ENCODE results near the gene CBFB. TPM values are rescaled to one million over a fixed set of nuclear protein-coding genes. Genes with fewer than 3 reads are reported as not detected.

Gene CBFB
- total and polyA plus RNA-seq, 9 of the 15 experiments (the other 6 are each of a cell fraction or from before 2014, with no cell fraction given), result 22.0 to 112 (median 66.5) TPM

GRCh38 chr16:67013823-67014633 lies 14.9 kb upstream of the CBFB start (continued):
- TF ChIP-seq BRF2 (IDR thresholded peaks at IDR 0.05; ENCODE audit: borderline replicate concordance, insufficient read depth, insufficient read length) (no peak), ZNF354B (CRISPR knock-in tag; IDR thresholded peaks at IDR 0.05) (no peak), ZNF184 (CRISPR knock-in tag; IDR thresholded peaks at IDR 0.05) (no peak), NCOA2 (IDR thresholded peaks at IDR 0.05; ENCODE audit: partially characterized antibody in 2 of 2) (no peak), TBP (optimal IDR thresholded peaks at IDR 0.05; ENCODE audit: low read depth, low read length) (no peak), SMARCB1 (IDR thresholded peaks at IDR 0.05; ENCODE audit: insufficient read length, low read depth) (no peak), NUFIP1 (IDR thresholded peaks at IDR 0.05; ENCODE audit: partially characterized antibody) (no peak), ESRRA (IDR thresholded peaks at IDR 0.05; ENCODE audit: borderline replicate concordance, low read depth) (peak; percentile 57; the same call in 1 of the 2 replicates), SMC3 (conservative IDR thresholded peaks at IDR 0.05; ENCODE audit: insufficient read depth, low read depth, low read length) (no peak; the same call in 1 of the 2 replicates), KLF16 (IDR thresholded peaks at IDR 0.05) (no peak; the same call in 1 of the 2 replicates), ZNF324 (CRISPR knock-in tag; IDR thresholded peaks at IDR 0.05) (no peak), MCM5 (IDR thresholded peaks at IDR 0.05; ENCODE audit: low read depth) (no peak), ZNF561 (CRISPR knock-in tag; conservative IDR thresholded peaks at IDR 0.05) (no peak), MAZ (CRISPR knock-in tag; conservative IDR thresholded peaks at IDR 0.05 in 1 of 2, IDR thresholded peaks at IDR 0.05 in 1 of 2) (peak; percentile 80 to 86; a peak in 3 of 4 replicates), RNF2 (IDR thresholded peaks at IDR 0.05) (no peak; the same call in 1 of the 2 replicates), ZNF197 (CRISPR knock-in tag; IDR thresholded peaks at IDR 0.05; ENCODE audit: low read depth) (no peak), ZNF583 (CRISPR knock-in tag; IDR thresholded peaks at IDR 0.05) (no peak), SIX5 (IDR thresholded peaks at IDR 0.05; ENCODE audit: borderline replicate concordance in 1 of 2, insufficient read depth in 1 of 2, low read depth in 1 of 2, low read length in 2 of 2) (no peak), TAF1 (IDR thresholded peaks at IDR 0.05; ENCODE audit: control insufficient read depth, extremely low read depth, insufficient read depth, low read length, severe bottlenecking) (peak; percentile 34), PHTF2 (CRISPR knock-in tag; IDR thresholded peaks at IDR 0.05) (no peak), SIN3B (IDR thresholded peaks at IDR 0.05; ENCODE audit: low read depth) (no peak; the same call in 1 of the 2 replicates), SMAD3 (CRISPR knock-in tag; conservative IDR thresholded peaks at IDR 0.05) (no peak)
- TF ChIP-seq, protein P1, sequence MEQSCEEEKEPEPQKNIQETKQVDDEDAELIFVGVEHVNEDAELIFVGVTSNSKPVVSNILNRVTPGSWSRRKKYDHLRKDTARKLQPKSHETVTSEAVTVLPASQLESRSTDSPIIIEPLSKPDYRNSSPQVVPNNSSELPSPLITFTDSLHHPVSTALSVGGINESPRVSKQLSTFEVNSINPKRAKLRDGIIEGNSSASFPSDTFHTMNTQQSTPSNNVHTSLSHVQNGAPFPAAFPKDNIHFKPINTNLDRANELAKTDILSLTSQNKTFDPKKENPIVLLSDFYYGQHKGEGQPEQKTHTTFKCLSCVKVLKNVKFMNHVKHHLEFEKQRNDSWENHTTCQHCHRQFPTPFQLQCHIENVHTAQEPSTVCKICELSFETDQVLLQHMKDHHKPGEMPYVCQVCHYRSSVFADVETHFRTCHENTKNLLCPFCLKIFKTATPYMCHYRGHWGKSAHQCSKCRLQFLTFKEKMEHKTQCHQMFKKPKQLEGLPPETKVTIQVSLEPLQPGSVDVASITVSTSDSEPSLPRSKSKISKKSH (CRISPR knock-in tag; IDR thresholded peaks at IDR 0.05), result no peak
- TF ChIP-seq, protein P2, sequence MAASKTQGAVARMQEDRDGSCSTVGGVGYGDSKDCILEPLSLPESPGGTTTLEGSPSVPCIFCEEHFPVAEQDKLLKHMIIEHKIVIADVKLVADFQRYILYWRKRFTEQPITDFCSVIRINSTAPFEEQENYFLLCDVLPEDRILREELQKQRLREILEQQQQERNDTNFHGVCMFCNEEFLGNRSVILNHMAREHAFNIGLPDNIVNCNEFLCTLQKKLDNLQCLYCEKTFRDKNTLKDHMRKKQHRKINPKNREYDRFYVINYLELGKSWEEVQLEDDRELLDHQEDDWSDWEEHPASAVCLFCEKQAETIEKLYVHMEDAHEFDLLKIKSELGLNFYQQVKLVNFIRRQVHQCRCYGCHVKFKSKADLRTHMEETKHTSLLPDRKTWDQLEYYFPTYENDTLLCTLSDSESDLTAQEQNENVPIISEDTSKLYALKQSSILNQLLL (CRISPR knock-in tag; IDR thresholded peaks at IDR 0.05; ENCODE audit: borderline replicate concordance), result no peak
- TF ChIP-seq, protein P3, sequence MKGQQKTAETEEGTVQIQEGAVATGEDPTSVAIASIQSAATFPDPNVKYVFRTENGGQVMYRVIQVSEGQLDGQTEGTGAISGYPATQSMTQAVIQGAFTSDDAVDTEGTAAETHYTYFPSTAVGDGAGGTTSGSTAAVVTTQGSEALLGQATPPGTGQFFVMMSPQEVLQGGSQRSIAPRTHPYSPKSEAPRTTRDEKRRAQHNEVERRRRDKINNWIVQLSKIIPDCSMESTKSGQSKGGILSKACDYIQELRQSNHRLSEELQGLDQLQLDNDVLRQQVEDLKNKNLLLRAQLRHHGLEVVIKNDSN (CRISPR knock-in tag; IDR thresholded peaks at IDR 0.05), result no peak
